Panc1 (cell line): ENCODE results near the gene MAMDC2.

Experiments used
- CTCF ChIP-seq: fragments of 450-650 bp; IDR thresholded peaks from 2 replicates; pipeline ENCODE4 v1.5.1; 2017; ENCODE audit warnings: mild to moderate bottlenecking
- POLR2AphosphoS5 ChIP-seq: IDR thresholded peaks from 2 replicates; pipeline ENCODE4 v1.6.1; 2012; ENCODE audit warnings: mild to moderate bottlenecking, low read depth, low read length, moderate library complexity
- REST ChIP-seq, 2 experiments: IDR thresholded peaks; 2 replicates each; pipeline ENCODE4 v1.6.1; 2011 to 2012; ENCODE audit warnings: low read depth in 2 of 2, control low read depth in 1 of 2, low read length in 1 of 2, mild to moderate bottlenecking in 1 of 2, moderate library complexity in 1 of 2; ENCODE audit not compliant: insufficient read depth in 1 of 2
- SIN3A ChIP-seq: IDR thresholded peaks from 2 replicates; pipeline ENCODE4 v1.6.1; 2012; ENCODE audit warnings: low read depth, mild to moderate bottlenecking, low read length, moderate library complexity, borderline replicate concordance; ENCODE audit not compliant: insufficient read depth
- TCF7L2 ChIP-seq: IDR thresholded peaks from 2 replicates; pipeline ENCODE4 v1.6.1; 2011; ENCODE audit warnings: mild to moderate bottlenecking, low read depth, low read length, inconsistent platforms

GRCh38 chr9:70159630-70160029 lies 116.0 kb downstream of the MAMDC2 start:
- TF ChIP-seq CTCF (no peak), REST (IDR thresholded peaks at IDR 0.05; ENCODE audit: insufficient read depth in 1 of 2, low read depth in 2 of 2, low read length in 1 of 2) (no peak), POLR2AphosphoS5 (no peak), TCF7L2 (no peak), SIN3A (no peak)
